ENCODE data around the gene TRABD.

Gene TRABD

DNA sequence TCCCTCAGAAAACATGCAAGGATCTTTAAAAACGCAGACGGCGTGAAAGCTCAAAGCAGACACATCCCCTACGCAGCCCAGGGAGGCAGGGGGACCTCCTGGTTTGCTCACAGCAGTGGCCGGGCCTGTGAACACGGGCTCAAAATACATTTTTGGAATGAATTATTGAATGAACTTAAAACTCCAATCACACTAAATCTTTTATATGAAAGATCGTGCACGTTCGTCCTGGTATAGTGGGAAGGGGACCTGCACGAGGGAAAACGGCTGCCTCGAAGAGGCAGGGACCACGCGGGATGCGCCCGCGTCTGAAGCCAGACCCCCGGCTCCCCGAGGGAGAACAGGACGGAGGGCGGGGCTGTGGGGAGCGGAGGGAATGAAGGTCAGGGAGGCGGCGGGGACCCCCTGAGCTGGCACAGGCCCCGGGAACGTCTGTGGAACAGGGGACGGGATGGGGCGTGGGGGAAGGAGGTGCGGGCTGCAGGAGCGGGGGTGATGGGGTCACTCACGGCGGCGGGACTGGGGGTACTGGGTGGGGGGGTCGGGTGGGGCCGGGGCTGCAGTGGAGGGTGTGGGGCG lies 16.4 kb upstream of the TRABD start:
- no peak for DNase-seq (ENCODE audit: extremely low read depth, low read depth)
- TF ChIP-seq, protein P1, sequence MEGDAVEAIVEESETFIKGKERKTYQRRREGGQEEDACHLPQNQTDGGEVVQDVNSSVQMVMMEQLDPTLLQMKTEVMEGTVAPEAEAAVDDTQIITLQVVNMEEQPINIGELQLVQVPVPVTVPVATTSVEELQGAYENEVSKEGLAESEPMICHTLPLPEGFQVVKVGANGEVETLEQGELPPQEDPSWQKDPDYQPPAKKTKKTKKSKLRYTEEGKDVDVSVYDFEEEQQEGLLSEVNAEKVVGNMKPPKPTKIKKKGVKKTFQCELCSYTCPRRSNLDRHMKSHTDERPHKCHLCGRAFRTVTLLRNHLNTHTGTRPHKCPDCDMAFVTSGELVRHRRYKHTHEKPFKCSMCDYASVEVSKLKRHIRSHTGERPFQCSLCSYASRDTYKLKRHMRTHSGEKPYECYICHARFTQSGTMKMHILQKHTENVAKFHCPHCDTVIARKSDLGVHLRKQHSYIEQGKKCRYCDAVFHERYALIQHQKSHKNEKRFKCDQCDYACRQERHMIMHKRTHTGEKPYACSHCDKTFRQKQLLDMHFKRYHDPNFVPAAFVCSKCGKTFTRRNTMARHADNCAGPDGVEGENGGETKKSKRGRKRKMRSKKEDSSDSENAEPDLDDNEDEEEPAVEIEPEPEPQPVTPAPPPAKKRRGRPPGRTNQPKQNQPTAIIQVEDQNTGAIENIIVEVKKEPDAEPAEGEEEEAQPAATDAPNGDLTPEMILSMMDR (IDR thresholded peaks at IDR 0.05; ENCODE audit: low read depth, low read length) = no peak

DNA sequence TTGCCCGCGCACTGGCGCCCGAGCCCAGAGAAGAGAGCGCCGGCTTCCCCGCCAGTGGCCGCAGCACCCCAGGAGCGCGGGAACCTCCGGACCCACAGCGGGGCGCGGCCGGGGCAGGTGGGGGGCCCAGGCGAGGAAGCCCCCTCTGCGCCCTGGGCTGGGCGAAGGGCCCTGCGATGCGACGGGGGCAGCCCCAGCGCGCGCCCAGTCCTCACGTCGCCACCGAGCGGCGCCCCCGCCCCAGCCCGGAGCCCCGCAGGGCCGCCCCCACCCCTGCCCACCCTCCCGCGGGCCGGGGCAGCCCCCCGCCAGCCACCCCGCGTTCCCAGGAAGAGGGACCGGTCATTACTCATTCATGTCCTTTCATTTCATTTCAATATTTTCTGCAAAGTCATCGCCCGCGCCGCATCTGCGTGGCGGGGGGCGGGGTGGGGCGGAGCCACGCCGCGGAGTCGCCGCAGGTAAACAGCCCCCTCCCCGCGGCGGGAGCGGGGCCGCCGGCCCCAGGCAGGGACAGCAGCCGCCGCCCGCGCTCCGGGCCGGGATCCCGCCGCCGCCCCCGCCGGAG lies 15.9 kb upstream of the TRABD start:
- no peak for DNase-seq (ENCODE audit: extremely low read depth, low read depth)
- TF ChIP-seq, protein P1 (IDR thresholded peaks at IDR 0.05; ENCODE audit: low read depth, low read length) = no peak

DNA sequence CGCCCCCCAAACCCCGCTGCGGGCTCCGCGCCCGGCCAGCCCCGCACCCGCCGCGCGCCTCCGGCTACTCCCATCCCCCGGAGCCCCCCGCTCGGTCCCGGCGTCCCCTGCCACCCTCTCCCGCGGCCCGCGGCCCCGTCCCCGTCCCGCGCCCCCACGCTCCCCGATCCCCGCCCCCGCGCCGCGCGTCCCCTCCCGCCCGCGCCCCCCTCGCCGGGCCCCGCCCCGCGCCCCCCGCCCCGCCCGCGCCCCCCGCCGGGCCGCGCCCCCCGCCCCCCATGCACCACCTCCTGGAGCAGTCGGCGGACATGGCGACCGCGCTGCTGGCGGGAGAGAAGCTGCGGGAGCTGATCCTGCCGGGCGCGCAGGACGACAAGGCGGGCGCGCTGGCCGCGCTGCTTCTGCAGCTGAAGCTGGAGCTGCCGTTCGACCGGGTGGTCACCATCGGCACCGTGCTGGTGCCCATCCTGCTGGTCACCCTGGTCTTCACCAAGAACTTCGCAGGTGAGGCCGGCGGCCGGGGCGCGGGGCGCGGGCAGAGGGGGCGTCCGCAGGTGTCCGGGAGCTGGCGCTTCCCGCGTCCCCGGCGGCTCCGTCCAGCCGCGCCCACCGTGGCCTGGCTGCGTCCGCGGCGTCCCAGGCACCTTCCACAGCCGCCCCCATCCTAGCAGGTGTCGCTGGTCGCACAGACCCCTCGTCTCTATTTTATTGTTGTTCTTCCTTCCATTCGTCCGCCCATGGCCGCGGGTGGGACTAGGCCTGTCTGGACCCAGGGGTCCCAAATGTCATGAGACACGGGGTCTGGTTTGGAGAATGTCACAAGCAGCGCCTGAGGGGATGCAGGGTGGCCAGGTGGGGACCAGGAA lies 15.0 kb upstream of the TRABD start, which contains the start of gene PANX2:
PANX2 (plus strand) TSS at position 279 of the 866 bp plus-strand sequence; CDS start at position 279, 0 bp downstream.
- no peak for DNase-seq (ENCODE audit: extremely low read depth, low read depth)
- TF ChIP-seq, protein P1 (IDR thresholded peaks at IDR 0.05; ENCODE audit: low read depth, low read length) = no peak

DNA sequence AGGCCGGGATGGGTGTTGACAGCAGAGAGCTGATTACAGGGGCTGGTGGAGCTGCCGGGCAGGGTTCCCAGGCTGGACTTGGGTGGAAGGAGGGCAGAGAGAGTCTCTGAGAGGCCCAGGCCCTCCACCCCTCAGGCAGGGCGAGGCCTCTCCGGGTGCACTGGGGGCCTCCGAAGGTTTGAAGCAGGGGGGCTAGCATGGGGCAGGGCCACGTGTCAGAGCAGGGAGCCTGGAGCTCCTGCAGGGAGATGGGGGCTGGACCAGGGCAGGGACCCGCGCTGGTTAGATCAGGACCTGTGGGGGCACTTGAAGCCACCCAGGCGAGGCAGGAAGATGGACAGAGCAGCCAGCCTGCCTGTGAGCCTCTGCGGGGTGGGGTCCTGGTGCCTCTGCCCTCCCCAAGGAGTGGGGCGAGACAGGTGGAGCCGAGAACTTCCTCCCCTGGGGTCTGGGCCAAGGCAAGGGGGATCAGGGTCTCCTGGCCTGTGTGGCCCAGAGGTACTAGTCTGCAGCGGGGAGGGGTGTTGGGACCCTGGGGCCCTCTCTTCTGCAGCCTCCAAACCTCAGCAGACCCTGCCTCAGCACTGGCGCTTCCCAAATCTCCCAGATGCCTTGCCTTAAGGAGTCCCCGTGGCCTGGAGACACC lies 14.3 kb upstream of the TRABD start:
- TF ChIP-seq, protein P1 (IDR thresholded peaks at IDR 0.05; ENCODE audit: low read depth, low read length) = no peak
- no peak for DNase-seq (ENCODE audit: extremely low read depth, low read depth)

DNA sequence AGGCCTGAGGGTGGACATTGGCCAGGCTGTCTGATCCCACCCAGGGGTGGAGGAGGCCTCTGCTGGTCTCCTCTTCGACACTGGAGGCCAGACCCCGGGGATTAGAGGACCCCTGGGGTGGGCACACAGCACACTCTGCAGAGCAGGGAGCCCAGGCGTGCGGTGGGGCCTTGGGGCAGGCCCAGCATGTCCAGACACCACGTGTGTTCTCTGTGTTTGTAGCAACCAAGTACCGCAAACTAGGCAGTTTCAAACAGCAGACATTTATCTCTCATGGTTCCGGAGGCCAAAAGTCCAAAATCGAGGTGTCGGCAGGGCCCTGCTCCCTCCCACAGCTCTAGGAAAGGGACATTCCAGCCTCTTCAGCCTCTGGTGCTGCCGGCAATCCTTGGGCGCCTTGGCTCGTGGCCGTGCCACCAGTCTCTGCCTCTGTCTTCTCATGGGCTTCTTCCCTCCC lies 13.7 kb upstream of the TRABD start:
- TF ChIP-seq, protein P1 (IDR thresholded peaks at IDR 0.05; ENCODE audit: low read depth, low read length) = no peak
- no peak for DNase-seq (ENCODE audit: extremely low read depth, low read depth)

DNA sequence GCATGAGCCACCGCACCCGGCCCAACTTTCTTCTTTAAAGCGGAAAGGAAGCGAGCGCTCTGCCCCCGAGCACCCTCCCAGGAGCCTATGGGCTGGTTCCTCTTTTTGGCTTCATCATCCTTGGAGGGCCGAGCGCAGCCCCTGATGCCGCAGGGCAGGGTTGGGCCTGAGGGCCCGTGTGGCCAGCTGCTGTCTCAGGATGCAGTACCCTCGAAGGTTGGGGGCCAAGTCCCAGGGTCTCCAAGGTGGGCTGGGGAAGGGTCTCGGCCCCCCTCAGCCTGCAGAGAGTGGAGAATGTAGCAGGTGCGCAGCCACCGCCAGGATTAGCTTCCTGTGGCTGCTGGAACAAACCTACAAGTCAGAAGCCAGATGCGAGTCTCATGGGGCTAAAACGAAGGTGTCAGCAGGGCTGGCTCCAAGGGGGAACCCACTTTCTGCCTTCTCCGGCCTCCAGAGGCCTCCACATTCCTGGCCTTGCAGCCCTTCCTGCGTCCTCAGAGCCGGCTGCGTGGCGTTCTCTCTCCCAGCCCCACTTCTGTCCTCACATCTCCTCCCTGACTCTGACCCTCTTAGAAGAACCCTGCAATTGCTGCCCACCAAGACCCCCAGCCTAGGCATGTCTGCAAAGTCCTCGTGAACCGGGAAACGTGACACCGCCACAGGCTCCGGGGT lies 12.3 kb upstream of the TRABD start:
- DNase-seq (ENCODE audit: extremely low read depth, low read depth) = no peak
- TF ChIP-seq, protein P1 (IDR thresholded peaks at IDR 0.05; ENCODE audit: low read depth, low read length) = no peak
